ENCODE results near the gene LLGL2. TPM values are rescaled to one million over a fixed set of nuclear protein-coding genes. Genes with fewer than 3 reads are reported as not detected.
"Not testable (repeated sequence)": the region's sequence is repeated elsewhere in the genome, so short reads cannot be mapped to it uniquely, and the experiment has no call there.

Gene LLGL2
- polyA plus RNA-seq, 1 donor, result 13.5 TPM

DNA sequence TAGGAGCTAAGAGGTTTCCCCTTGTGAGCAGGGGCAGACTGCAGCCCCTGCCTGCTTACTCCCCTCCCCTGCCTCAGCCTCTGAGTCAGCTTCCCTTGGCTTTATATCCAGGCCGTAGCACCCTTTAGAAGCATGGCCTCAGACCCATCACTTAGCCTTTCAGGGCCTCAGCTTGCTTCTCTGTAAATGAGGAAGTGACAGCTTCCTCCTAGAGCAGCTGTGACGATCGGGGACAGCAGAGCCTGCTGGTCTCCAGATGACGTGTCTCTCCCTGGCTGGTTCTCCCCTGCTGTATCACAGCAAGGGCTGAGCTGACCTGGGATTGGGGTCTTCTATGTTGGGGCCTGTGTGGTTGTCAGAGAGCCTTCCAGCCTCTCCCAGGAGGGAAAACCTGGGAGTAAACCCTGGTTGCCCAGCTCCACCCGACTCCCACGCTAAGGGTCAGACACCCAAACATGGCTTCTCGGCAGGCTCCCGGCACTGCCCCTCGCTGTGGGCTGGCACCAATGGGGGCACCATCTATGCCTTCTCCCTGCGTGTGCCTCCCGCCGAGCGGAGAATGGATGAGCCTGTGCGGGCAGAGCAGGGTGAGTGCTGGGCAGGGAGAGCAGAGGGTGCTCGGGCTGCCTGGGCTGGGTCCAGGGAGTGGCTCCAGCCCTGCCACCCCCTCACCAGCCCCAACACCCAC lies 45.8 kb downstream of the LLGL2 start:
- DNase-seq, result no peak

DNA sequence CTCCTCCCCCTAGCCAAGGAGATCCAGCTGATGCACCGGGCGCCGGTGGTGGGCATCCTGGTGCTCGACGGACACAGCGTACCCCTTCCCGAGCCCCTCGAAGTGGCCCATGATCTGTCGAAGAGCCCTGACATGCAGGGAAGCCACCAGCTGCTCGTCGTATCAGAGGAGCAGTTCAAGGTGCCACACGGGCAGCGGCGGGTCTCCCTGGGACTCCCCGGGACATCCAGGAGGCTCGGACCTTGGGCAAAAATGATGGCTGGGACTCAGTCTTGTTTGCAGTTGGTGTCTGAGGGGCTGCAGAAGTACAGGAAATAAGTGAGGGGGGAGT lies 46.4 kb downstream of the LLGL2 start:
- no peak for DNase-seq

- no peak for DNase-seq
Observed at GRCh38 chr17:75572713-75573539, 47.4 kb downstream of the LLGL2 start.

- DNase-seq, result no peak
Observed at GRCh38 chr17:75573540-75573957, 48.1 kb downstream of the LLGL2 start.

GRCh38 chr17:75573994-75574393 lies 48.5 kb downstream of the LLGL2 start:
- DNase-seq, result no peak

DNA sequence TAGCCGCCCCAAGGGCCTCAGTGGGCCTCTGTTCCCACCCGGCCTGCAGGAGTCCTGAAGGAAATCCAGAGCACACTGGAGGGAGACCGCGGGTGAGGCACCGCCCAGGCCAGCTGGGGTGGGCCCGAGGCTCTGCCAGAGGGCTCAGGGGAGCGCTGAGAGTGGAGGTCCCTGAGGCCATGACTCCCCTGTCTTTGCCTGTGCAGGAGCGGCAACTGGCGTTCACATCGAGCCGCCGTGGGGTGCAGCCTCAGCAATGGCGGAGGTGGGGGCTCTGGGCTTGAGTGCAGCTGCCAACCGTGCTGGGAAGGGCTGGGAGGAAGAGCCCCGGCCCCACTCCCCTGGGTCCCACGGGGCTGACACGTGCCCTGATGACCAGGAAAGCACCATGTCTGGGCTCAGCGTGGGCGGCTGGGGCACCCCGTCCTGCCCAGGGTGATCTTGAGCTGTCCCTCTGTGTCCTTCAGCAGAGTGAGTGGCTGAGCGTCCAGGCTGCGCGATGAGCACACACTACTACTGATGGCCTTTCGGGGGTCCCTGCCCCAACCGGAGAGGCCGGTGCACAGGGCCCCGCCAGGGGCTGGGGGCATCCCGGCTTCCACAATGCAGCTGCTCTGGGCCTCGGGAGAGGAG lies 49.0 kb downstream of the LLGL2 start:
- DNase-seq, result no peak

DNA sequence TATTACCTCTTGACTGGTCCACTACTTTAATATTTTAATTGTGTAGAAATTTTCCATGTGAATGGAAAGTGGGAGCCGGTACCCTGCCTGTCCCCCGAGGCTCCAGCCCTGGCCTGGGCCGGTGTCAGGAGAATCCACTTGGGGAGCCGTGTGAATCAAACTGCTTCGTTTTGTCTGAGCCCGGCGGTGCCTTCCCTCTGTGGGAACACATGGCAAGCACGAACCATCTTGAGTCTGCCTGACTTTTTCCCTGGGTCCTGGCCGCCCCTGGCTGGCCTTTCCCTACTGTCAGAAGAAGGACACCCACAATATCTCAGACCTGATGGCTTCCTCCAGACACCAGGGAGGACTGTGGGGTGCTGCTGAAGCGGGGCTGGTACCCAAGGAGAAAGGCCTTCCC lies 49.7 kb downstream of the LLGL2 start:
- no peak for DNase-seq

- no peak for DNase-seq
Observed at GRCh38 chr17:75575728-75576127, 50.2 kb downstream of the LLGL2 start.

- DNase-seq, result no peak
Observed at GRCh38 chr17:75576661-75577060, 51.2 kb downstream of the LLGL2 start.

- not testable (repeated sequence) for DNase-seq
Observed at GRCh38 chr17:75581121-75581725, 55.7 kb downstream of the LLGL2 start.

GRCh38 chr17:75583197-75583596 lies 57.7 kb downstream of the LLGL2 start:
- DNase-seq, result not testable (repeated sequence)

GRCh38 chr17:75584849-75585175 lies 59.3 kb downstream of the LLGL2 start:
- no peak for DNase-seq

GRCh38 chr17:75587675-75588595 lies 62.4 kb downstream of the LLGL2 start, which contains the start of gene MYO15B:
MYO15B (plus strand) TSS chr17:75587800; CDS start chr17:75588058, 258 bp downstream.
- DNase-seq, result peak; percentile 63

- peak; percentile 52 for DNase-seq
Observed at GRCh38 chr17:75588596-75589011, 63.1 kb downstream of the LLGL2 start.

GRCh38 chr17:75589012-75589918 lies 63.8 kb downstream of the LLGL2 start:
- DNase-seq, result peak; percentile 92

GRCh38 chr17:75589919-75590303 lies 64.4 kb downstream of the LLGL2 start:
- no peak for DNase-seq

GRCh38 chr17:75590314-75590761 lies 64.8 kb downstream of the LLGL2 start:
- no peak for DNase-seq

DNA sequence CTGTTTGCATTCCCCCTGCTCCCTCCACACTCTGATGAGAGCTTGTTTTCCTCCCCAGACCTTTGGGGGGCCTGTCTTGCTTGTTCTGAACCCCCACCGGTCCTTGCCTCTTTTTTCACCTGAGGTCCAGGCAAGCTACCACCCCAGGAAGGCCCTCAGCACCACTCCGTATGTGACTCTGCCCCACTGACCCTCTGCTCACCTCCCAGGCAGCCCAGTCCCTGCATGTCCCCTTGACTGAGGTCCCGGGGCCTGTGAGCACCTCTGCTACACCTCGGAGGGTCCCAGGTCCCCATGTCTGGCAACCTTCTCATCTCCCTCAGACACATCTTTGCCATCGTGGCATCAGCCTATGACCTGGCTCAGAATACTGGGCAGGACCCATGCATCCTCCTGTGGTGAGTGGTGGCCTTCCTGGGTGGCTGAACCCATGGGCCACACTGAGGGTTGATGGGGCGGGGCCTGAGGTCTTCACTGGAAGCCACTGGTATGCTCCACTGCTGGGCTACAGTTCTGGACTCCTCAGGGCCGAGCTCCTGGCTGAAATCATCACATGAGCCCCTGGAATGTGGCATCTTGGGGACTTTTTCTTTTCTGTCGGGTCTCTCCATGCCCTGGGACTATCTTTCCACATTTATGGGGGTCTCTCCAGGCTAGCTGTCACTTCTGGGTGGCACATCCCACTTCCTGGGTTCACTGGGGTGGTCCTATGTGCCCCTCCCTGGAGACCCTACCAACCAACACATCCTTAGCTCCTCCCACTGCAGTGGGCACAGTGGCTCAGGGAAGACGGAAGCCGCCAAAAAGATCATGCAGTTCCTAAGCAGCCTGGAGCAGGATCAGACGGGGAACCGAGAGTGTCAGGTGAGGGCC lies 65.6 kb downstream of the LLGL2 start:
- no peak for DNase-seq

DNA sequence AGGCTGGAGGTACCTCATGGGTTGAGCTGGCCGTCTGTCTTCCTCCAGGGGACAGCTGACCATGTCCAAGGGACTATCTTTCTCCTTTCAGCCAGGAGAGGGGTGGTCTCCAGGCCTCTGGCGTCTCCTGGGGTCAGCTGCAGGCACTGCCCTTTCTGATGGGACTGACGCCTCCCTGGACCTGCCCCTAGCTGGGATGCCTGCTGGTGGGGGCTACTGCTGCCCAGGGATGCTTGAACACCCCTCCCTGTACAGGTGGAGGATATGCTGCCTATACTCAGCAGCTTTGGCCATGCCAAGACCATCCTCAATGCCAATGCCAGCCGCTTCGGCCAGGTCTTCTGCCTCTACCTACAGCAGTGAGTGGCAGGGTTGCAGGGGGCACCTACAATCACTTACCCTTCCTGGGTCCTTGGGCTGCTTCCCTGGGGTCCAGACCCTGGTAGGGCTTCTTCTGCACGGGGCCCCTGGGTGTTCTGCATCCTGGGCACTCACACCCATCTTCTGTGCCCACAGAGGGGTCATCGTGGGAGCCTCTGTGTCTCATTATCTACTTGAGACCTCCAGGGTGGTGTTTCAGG lies 66.3 kb downstream of the LLGL2 start:
- no peak for DNase-seq

Measured in hindlimb muscle (tissue), 1 donor.